ENCODE measurements around the gene MPZ.
"Not testable (repeated sequence)": the region's sequence is repeated elsewhere in the genome, so short reads cannot be mapped to it uniquely, and the experiment has no call there.

MPZ gene

GRCh38 chr1:161299347-161299746 is 10.4 kb downstream of the MPZ start:
- no peak for DNase-seq (ENCODE audit: low spot score)

GRCh38 chr1:161298116-161298515 is 11.7 kb downstream of the MPZ start:
- no peak for DNase-seq (ENCODE audit: low spot score)

- no peak for DNase-seq (ENCODE audit: low spot score)
These were observed 12.4 kb downstream of the MPZ start for GRCh38 chr1:161297415-161297814.

- DNase-seq (ENCODE audit: low spot score), result no peak
These were observed 19.0 kb downstream of the MPZ start for GRCh38 chr1:161290779-161291178.

GRCh38 chr1:161287482-161288054 is 22.2 kb downstream of the MPZ start:
- no peak for DNase-seq (ENCODE audit: low spot score)

- no peak for DNase-seq (ENCODE audit: low spot score)
These were observed 24.2 kb downstream of the MPZ start for GRCh38 chr1:161285521-161285920.

- DNase-seq (ENCODE audit: low spot score), result no peak
These were observed 24.7 kb downstream of the MPZ start for GRCh38 chr1:161285113-161285512.

GRCh38 chr1:161282991-161283390 is 26.8 kb downstream of the MPZ start:
- DNase-seq (ENCODE audit: low spot score), result no peak

- no peak for DNase-seq (ENCODE audit: low spot score)
These were observed 34.9 kb downstream of the MPZ start for GRCh38 chr1:161274874-161275273.

GRCh38 chr1:161273402-161273801 is 36.4 kb downstream of the MPZ start:
- no peak for DNase-seq (ENCODE audit: low spot score)

GRCh38 chr1:161267321-161267720 is 42.4 kb downstream of the MPZ start:
- DNase-seq (ENCODE audit: low spot score), result no peak

GRCh38 chr1:161266836-161267235 is 42.9 kb downstream of the MPZ start:
- no peak for DNase-seq (ENCODE audit: low spot score)

GRCh38 chr1:161266202-161266601 is 43.6 kb downstream of the MPZ start:
- peak; percentile 30 for DNase-seq (ENCODE audit: low spot score)

GRCh38 chr1:161265305-161265704 is 44.5 kb downstream of the MPZ start:
- DNase-seq (ENCODE audit: low spot score), result no peak

GRCh38 chr1:161261261-161262235 is 48.2 kb downstream of the MPZ start:
- DNase-seq (ENCODE audit: low spot score), result no peak

- DNase-seq (ENCODE audit: low spot score), result no peak
These were observed 49.1 kb downstream of the MPZ start for GRCh38 chr1:161260376-161261260.

GRCh38 chr1:161259765-161260164 is 50.0 kb downstream of the MPZ start:
- DNase-seq (ENCODE audit: low spot score), result no peak

- DNase-seq (ENCODE audit: low spot score), result no peak
These were observed 50.4 kb downstream of the MPZ start for GRCh38 chr1:161259345-161259702.

GRCh38 chr1:161258439-161259344 is 51.1 kb downstream of the MPZ start, which contains the start of gene PCP4L1:
Gene PCP4L1 (plus strand): TSS chr1:161258745. CDS start chr1:161258975, 230 bp downstream.
- DNase-seq (ENCODE audit: low spot score), result peak; percentile 62

- DNase-seq (ENCODE audit: low spot score), result not testable (repeated sequence)
These were observed 52.7 kb downstream of the MPZ start for GRCh38 chr1:161257109-161257508.

GRCh38 chr1:161255955-161256520 is 53.7 kb downstream of the MPZ start:
- DNase-seq (ENCODE audit: low spot score), result not testable (repeated sequence)
